Measurements from ENCODE around the gene ZDHHC19.
"Not testable (repeated sequence)": the region's sequence is repeated elsewhere in the genome, so short reads cannot be mapped to it uniquely, and the experiment has no call there.

The ZDHHC19 gene, protein sequence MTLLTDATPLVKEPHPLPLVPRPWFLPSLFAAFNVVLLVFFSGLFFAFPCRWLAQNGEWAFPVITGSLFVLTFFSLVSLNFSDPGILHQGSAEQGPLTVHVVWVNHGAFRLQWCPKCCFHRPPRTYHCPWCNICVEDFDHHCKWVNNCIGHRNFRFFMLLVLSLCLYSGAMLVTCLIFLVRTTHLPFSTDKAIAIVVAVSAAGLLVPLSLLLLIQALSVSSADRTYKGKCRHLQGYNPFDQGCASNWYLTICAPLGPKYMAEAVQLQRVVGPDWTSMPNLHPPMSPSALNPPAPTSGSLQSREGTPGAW

GRCh38 chr3:196210673-196211556, at the start of gene ZDHHC19:
Gene ZDHHC19 (minus strand): TSS chr3:196211400. CDS start chr3:196211315, 85 bp downstream.
- DNase-seq, result no peak

DNA sequence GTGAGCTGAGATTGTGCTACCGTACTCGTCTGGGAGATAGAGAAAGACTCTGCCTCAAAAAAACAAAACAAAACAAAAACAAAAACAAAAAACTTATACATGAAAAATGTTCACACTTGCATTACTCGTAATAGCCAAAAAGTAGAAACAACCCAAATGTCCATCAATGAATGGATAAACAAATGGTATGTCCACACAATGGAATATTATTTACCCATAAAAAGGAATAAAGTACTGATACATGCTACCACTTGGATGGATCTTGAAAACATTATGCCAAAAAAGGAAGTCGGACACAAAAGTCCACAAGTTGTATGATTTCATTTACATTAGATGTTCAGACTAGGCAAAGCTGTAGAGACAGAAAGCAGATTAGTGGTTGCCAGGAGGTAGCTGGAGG, 49.6 kb upstream of the ZDHHC19 start:
- no peak for DNase-seq

GRCh38 chr3:196255776-196256175, 44.6 kb upstream of the ZDHHC19 start:
- no peak for DNase-seq

GRCh38 chr3:196254376-196255283, 43.4 kb upstream of the ZDHHC19 start:
- no peak for DNase-seq

- no peak for DNase-seq
Measured at GRCh38 chr3:196251918-196252317, 40.7 kb upstream of the ZDHHC19 start.

DNA sequence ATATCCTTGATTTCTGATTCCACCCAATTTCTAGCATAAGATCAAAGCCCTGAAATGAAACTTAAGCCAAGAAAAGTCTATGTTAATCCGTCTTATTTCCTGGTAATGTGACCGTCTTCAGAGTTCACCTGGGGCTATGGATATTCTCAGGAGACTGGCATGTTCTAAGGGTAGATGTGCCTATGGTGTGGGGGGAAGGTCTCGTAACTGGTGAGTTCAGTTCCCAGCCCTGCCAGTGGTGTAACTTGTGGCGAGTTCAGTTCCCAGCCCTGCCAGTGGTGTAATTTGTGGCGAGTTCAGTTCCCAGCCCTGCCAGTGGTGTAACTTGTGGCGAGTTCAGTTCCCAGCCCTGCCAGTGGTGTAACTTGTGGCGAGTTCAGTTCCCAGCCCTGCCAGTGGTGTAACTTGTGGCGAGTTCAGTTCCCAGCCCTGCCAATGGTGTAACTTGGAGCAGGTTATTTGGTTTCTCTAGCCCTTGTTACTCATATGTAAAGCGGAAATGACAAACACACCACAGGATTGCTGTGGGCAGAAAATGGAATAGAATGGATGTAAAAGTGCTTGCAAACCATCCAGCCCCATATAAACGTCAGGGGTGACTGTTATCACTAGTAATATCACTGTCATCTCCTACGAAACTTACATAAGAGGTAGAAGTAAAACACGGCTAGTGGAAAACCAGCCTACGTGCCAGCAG, 35.6 kb upstream of the ZDHHC19 start:
- DNase-seq, result no peak

DNA sequence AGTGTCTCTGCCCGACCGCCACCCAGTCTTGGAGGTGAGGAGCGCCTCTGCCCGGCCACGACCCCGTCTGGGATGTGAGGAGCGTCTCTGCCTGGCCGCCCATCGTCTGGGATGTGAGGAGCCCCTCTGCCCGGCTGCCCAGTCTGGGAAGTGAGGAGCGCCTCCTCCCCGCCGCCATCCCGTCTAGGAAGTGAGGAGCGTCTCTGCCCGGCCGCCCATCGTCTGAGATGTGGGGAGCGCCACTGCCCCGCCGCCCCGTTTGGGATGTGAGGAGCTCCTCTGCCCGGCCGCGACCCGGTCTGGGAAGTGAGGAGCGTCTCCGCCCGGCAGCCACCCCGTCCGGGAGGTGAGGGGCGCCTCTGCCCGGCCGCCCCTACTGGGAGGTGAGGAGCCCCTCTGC, 33.0 kb upstream of the ZDHHC19 start:
- DNase-seq, result not testable (repeated sequence)

DNA sequence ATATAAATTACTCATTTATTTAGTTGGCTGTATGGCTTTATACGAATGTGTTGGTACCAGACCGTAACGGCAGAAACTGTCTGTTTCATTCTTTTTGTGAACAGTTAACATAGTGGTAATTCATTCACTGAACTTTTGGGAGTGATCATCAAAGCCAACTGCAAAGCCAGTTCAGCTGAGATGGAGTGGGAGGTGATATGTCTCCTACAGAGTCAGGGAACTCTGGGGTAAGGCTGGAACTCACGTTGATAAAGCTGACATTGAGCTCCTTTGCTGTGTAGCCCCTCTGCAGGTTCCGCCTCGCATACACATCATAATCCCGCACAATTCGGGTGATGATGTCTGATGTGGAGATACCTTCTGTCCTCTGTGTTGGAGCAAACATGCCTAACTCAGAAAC, 30.5 kb upstream of the ZDHHC19 start:
- DNase-seq, result no peak

GRCh38 chr3:196240424-196240823, 29.2 kb upstream of the ZDHHC19 start:
- no peak for DNase-seq

GRCh38 chr3:196238612-196239560, 27.7 kb upstream of the ZDHHC19 start:
- no peak for DNase-seq

DNA sequence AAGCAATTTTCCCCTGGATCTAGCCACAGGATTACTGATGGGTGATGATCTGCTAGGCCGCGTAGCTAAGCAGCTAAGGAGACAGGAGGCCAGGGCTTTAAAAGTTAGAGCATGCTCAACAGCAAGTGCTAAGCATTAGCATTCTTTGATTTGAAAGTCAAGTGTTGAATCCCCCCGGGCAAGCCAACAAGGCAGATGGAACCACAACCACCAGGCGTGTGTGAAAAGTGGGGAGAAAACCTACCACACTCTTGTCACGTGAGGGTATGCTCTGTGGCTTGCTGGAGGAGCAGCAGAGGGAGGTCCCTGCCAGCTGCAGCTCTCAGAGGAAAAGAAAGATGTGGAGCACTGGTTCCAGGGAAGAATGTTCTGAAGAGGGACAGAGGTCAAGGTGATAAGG, 26.0 kb upstream of the ZDHHC19 start:
- DNase-seq, result no peak

- no peak for DNase-seq
Measured at GRCh38 chr3:196236223-196236622, 25.0 kb upstream of the ZDHHC19 start.

- DNase-seq, result no peak
Measured at GRCh38 chr3:196235452-196236122, 24.4 kb upstream of the ZDHHC19 start.

DNA sequence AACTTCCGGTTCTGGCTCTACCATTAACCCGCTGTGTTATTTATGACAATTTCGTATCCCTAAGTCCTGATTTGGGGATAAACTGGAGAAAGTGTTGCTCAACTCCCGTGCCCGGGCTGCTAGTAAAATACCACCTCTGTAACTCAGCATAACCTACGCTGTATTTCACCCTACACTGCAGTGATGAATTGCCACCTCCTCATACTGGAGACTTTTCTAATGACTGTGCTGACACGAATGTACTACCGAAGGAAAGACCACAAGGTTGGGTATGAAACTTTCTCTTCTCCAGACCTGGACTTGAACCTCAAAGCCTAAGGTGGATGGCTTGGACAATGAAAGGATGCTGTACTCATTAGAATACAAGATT, 21.7 kb upstream of the ZDHHC19 start:
- no peak for DNase-seq

- DNase-seq, result no peak
Measured at GRCh38 chr3:196232154-196232881, 21.1 kb upstream of the ZDHHC19 start.

- DNase-seq, result no peak
Measured at GRCh38 chr3:196227629-196228493, 16.7 kb upstream of the ZDHHC19 start.

- no peak for DNase-seq
Measured at GRCh38 chr3:196227121-196227561, 15.9 kb upstream of the ZDHHC19 start.

- DNase-seq, result no peak
Measured at GRCh38 chr3:196225763-196226364, 14.7 kb upstream of the ZDHHC19 start.

Measured in activated gamma-delta T cell treated with Interleukin-2 at 50 U/mL for 16 hours (primary cell).